ENCODE data around the gene F12. TPM values are rescaled to one million over a fixed set of nuclear protein-coding genes. Genes with fewer than 3 reads are reported as not detected.
A peak's percentile ranks its signal among the peaks of the same experiment; 100 is the strongest.

F12 gene
- total RNA-seq, 1 experiment from 2014 or later = 10.0 TPM

DNA sequence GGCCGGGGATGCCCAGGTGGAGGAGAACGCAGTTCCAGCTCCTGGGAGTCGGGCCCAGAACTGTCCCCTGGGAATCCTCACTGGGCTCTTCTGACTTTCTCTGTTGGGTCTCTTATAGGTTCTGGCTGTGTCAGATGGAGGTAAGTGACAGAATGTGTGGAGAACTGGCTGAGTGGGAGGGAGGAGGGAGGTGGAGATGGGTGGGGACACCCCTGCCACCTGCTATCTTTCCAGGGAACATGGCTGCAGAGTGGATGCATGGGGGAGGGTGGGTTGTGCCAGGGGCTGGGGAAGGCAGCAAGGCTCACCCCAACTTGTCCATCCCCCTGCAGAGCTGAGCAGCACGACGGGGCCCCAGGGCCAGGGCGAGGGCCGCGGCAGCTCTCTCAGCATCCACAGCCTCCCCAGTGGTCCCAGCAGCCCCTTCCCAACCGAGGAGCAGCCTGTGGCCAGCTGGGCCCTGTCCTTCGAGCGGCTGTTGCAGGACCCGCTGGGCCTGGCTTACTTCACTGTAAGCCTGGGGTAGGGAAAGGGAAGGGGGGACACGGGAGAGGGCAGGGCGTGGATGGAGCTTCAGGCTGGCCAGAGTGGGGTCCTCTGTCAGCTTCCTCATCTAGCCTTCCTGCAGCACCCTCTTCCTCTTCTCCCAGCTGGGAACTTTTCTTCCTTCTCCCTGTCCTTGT, 43.4 kb downstream of the F12 start:
- POLR2A ChIA-PET = interaction anchor here (0.6 to 1.8 kb wide), 4 partner anchors 14 to 89 kb away, joined by 3 to 10 read pairs (median 5); partner anchors contain the start of genes GRK6 and LMAN2

DNA sequence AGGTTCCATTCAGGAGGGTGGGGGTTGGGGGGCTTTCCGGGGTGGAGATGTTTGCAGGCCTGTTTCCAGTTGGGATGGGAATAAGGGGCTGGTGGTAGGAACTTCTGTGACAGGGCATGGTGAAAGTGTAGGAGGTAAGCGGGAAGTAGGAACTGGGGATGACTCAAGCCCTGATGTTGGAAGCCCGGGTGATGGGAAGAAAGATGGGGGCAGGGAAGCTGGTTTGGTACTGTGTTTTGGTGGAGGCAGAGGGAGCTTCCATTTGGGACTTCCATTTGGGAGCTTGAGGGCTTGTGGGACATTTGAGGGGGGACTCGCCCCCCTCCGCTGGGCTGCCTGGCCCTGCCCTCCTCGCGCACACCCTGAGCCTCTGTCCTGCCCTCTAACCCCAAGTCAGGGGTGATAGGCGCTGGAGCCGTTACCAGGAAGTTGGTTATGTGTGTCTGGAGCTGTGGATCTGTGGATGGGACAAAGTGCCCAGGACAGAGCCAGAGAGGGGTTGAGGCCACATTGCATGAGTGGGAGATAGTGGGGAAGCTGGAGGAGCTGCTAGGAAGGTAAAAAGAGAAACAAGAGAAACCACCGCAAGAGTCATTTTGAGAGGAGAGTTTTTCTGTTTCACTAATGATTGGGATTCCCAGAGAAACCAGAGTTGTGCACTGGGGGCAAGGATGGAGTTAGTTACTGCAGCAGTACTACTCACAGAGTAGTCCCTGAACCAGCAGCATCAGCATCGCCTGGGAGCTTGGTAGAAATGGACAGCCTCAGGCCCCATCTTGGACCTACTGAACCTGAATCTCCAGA, 45.0 kb downstream of the F12 start:
- no peak for DNase-seq (ENCODE audit: low spot score)
- ChIA-PET CTCF (interaction anchor here (0.9 to 13.2 kb wide), 9 partner anchors 9 to 266 kb away, joined by 3 to 216 read pairs (median 8); partner anchors contain the start of gene LMAN2), POLR2A (interaction anchor here (1.5 kb wide), 1 partner anchor 28 kb away, joined by 4 read pairs; no protein-coding TSS in a partner anchor)
- Mint-ChIP-seq H3K4me1 (peaks cover 54% of the 10 kb centered on the region), H3K4me3 (no peak overlapping the region), H3K27ac (no peak overlapping the region), H3K27me3 (ENCODE audit: low read depth) (peaks cover 19% of the 10 kb centered on the region), H3K9me3 (no peaks in the 10 kb centered on the region), H3K36me3 (peaks cover 12% of the 10 kb centered on the region)
- no peak for ATAC-seq
- TF ChIP-seq, protein P1, sequence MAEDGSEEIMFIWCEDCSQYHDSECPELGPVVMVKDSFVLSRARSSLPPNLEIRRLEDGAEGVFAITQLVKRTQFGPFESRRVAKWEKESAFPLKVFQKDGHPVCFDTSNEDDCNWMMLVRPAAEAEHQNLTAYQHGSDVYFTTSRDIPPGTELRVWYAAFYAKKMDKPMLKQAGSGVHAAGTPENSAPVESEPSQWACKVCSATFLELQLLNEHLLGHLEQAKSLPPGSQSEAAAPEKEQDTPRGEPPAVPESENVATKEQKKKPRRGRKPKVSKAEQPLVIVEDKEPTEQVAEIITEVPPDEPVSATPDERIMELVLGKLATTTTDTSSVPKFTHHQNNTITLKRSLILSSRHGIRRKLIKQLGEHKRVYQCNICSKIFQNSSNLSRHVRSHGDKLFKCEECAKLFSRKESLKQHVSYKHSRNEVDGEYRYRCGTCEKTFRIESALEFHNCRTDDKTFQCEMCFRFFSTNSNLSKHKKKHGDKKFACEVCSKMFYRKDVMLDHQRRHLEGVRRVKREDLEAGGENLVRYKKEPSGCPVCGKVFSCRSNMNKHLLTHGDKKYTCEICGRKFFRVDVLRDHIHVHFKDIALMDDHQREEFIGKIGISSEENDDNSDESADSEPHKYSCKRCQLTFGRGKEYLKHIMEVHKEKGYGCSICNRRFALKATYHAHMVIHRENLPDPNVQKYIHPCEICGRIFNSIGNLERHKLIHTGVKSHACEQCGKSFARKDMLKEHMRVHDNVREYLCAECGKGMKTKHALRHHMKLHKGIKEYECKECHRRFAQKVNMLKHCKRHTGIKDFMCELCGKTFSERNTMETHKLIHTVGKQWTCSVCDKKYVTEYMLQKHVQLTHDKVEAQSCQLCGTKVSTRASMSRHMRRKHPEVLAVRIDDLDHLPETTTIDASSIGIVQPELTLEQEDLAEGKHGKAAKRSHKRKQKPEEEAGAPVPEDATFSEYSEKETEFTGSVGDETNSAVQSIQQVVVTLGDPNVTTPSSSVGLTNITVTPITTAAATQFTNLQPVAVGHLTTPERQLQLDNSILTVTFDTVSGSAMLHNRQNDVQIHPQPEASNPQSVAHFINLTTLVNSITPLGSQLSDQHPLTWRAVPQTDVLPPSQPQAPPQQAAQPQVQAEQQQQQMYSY (CRISPR knock-in tag; IDR thresholded peaks at IDR 0.05) = no peak
- no peak for TF ChIP-seq ETV6 (CRISPR knock-in tag; IDR thresholded peaks at IDR 0.05)
- TF ChIP-seq, protein P2, sequence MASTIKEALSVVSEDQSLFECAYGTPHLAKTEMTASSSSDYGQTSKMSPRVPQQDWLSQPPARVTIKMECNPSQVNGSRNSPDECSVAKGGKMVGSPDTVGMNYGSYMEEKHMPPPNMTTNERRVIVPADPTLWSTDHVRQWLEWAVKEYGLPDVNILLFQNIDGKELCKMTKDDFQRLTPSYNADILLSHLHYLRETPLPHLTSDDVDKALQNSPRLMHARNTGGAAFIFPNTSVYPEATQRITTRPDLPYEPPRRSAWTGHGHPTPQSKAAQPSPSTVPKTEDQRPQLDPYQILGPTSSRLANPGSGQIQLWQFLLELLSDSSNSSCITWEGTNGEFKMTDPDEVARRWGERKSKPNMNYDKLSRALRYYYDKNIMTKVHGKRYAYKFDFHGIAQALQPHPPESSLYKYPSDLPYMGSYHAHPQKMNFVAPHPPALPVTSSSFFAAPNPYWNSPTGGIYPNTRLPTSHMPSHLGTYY (CRISPR knock-in tag; IDR thresholded peaks at IDR 0.05) = no peak
- TF ChIP-seq, protein P3, sequence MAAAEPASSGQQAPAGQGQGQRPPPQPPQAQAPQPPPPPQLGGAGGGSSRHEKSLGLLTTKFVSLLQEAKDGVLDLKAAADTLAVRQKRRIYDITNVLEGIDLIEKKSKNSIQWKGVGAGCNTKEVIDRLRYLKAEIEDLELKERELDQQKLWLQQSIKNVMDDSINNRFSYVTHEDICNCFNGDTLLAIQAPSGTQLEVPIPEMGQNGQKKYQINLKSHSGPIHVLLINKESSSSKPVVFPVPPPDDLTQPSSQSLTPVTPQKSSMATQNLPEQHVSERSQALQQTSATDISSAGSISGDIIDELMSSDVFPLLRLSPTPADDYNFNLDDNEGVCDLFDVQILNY (CRISPR knock-in tag; IDR thresholded peaks at IDR 0.05) = no peak
- TF ChIP-seq ESRRA (CRISPR knock-in tag; IDR thresholded peaks at IDR 0.05; ENCODE audit: borderline replicate concordance) = no peak

More for the DNA sequence above, 43.4 kb downstream of the F12 start:
- TF ChIP-seq, protein P4, sequence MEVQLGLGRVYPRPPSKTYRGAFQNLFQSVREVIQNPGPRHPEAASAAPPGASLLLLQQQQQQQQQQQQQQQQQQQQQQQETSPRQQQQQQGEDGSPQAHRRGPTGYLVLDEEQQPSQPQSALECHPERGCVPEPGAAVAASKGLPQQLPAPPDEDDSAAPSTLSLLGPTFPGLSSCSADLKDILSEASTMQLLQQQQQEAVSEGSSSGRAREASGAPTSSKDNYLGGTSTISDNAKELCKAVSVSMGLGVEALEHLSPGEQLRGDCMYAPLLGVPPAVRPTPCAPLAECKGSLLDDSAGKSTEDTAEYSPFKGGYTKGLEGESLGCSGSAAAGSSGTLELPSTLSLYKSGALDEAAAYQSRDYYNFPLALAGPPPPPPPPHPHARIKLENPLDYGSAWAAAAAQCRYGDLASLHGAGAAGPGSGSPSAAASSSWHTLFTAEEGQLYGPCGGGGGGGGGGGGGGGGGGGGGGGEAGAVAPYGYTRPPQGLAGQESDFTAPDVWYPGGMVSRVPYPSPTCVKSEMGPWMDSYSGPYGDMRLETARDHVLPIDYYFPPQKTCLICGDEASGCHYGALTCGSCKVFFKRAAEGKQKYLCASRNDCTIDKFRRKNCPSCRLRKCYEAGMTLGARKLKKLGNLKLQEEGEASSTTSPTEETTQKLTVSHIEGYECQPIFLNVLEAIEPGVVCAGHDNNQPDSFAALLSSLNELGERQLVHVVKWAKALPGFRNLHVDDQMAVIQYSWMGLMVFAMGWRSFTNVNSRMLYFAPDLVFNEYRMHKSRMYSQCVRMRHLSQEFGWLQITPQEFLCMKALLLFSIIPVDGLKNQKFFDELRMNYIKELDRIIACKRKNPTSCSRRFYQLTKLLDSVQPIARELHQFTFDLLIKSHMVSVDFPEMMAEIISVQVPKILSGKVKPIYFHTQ (CRISPR knock-in tag; IDR thresholded peaks at IDR 0.05) = no peak
- TF ChIP-seq OVOL2 (CRISPR knock-in tag; IDR thresholded peaks at IDR 0.05; ENCODE audit: borderline replicate concordance) = no peak
- TF ChIP-seq, protein P5, sequence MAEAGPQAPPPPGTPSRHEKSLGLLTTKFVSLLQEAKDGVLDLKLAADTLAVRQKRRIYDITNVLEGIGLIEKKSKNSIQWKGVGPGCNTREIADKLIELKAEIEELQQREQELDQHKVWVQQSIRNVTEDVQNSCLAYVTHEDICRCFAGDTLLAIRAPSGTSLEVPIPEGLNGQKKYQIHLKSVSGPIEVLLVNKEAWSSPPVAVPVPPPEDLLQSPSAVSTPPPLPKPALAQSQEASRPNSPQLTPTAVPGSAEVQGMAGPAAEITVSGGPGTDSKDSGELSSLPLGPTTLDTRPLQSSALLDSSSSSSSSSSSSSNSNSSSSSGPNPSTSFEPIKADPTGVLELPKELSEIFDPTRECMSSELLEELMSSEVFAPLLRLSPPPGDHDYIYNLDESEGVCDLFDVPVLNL (CRISPR knock-in tag; IDR thresholded peaks at IDR 0.05; ENCODE audit: borderline replicate concordance, low read depth) = no peak
- no peak for TF ChIP-seq MYBL2 (CRISPR knock-in tag; IDR thresholded peaks at IDR 0.05)
- no peak for TF ChIP-seq NR2C2 (CRISPR knock-in tag; IDR thresholded peaks at IDR 0.05)
- TF ChIP-seq ZNF671 (CRISPR knock-in tag; IDR thresholded peaks at IDR 0.05) = no peak
- no peak for TF ChIP-seq NFYB (CRISPR knock-in tag; conservative IDR thresholded peaks at IDR 0.05; ENCODE audit: low read depth)
- TF ChIP-seq GABPB1 (CRISPR knock-in tag; IDR thresholded peaks at IDR 0.05) = no peak
- no peak for TF ChIP-seq ZNF263 (CRISPR knock-in tag; IDR thresholded peaks at IDR 0.05; ENCODE audit: low read depth)
- TF ChIP-seq, protein P6, sequence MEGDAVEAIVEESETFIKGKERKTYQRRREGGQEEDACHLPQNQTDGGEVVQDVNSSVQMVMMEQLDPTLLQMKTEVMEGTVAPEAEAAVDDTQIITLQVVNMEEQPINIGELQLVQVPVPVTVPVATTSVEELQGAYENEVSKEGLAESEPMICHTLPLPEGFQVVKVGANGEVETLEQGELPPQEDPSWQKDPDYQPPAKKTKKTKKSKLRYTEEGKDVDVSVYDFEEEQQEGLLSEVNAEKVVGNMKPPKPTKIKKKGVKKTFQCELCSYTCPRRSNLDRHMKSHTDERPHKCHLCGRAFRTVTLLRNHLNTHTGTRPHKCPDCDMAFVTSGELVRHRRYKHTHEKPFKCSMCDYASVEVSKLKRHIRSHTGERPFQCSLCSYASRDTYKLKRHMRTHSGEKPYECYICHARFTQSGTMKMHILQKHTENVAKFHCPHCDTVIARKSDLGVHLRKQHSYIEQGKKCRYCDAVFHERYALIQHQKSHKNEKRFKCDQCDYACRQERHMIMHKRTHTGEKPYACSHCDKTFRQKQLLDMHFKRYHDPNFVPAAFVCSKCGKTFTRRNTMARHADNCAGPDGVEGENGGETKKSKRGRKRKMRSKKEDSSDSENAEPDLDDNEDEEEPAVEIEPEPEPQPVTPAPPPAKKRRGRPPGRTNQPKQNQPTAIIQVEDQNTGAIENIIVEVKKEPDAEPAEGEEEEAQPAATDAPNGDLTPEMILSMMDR (IDR thresholded peaks at IDR 0.05) = no peak
- TF ChIP-seq, protein P7, sequence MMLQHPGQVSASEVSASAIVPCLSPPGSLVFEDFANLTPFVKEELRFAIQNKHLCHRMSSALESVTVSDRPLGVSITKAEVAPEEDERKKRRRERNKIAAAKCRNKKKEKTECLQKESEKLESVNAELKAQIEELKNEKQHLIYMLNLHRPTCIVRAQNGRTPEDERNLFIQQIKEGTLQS (CRISPR knock-in tag; conservative IDR thresholded peaks at IDR 0.05) = no peak
- no peak for TF ChIP-seq PRRX2 (CRISPR knock-in tag; IDR thresholded peaks at IDR 0.05)
- TF ChIP-seq, protein P8, sequence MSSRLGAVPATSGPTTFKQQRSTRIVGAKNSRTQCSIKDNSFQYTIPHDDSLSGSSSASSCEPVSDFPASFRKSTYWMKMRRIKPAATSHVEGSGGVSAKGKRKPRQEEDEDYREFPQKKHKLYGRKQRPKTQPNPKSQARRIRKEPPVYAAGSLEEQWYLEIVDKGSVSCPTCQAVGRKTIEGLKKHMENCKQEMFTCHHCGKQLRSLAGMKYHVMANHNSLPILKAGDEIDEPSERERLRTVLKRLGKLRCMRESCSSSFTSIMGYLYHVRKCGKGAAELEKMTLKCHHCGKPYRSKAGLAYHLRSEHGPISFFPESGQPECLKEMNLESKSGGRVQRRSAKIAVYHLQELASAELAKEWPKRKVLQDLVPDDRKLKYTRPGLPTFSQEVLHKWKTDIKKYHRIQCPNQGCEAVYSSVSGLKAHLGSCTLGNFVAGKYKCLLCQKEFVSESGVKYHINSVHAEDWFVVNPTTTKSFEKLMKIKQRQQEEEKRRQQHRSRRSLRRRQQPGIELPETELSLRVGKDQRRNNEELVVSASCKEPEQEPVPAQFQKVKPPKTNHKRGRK (CRISPR knock-in tag; IDR thresholded peaks at IDR 0.05; ENCODE audit: borderline replicate concordance) = no peak
- no peak for TF ChIP-seq GTF2I (CRISPR knock-in tag; conservative IDR thresholded peaks at IDR 0.05)
- TF ChIP-seq RELA (CRISPR knock-in tag; IDR thresholded peaks at IDR 0.05; ENCODE audit: borderline replicate concordance) = no peak
- DNase-seq (ENCODE audit: low spot score) = no peak
- H3K9me3 Mint-ChIP-seq = no peaks in the 10 kb centered on the region
- peaks cover 65% of the 10 kb centered on the region for H3K4me1 Mint-ChIP-seq
- ATAC-seq = no peak
- peaks cover 13% of the 10 kb centered on the region for H3K36me3 Mint-ChIP-seq
- peak overlapping the region; percentile 88 for H3K4me3 Mint-ChIP-seq
- peaks cover 19% of the 10 kb centered on the region for H3K27me3 Mint-ChIP-seq (ENCODE audit: low read depth)
- CTCF ChIA-PET = interaction anchor here (0.6 to 13.2 kb wide), 17 partner anchors 9 to 130 kb away, joined by 3 to 216 read pairs (median 7); partner anchors contain the start of genes GRK6 and LMAN2
- peak overlapping the region; percentile 99 for H3K27ac Mint-ChIP-seq

All from WTC11 (cell line).